ENCODE measurements around the gene XPO5. TPM values are rescaled to one million over a fixed set of nuclear protein-coding genes. Genes with fewer than 3 reads are reported as not detected.

The XPO5 gene
- total and polyA plus RNA-seq, 9 of the 15 experiments (the other 6 are each of a cell fraction or from before 2014, with no cell fraction given): 36.0 to 170 (median 99.1) TPM

GRCh38 chr6:43497129-43497396 is 78.8 kb downstream of the XPO5 start:
- 0 out of 3 replicates have a peak, but pooled peaks cover 3% of the 10 kb centered on the region for H3K79me2 ChIP-seq (ENCODE audit: control insufficient read depth, insufficient read depth, low read length)
- H3K27me3 ChIP-seq (ENCODE audit: control insufficient read depth in 2 of 2, insufficient read depth in 2 of 2, low read length in 2 of 2): no peaks in the 10 kb centered on the region
- BruUV-seq (replicated peaks): no TSS peak
- H2AFZ ChIP-seq (ENCODE audit: low read depth, low read length): no peak overlapping the region
- no peak overlapping the region for H3K27ac ChIP-seq (ENCODE audit: extremely low read depth, low read depth, low read length)
- peaks cover 16 to 28% of the 10 kb centered on the region in 2 experiments for H3K4me1 ChIP-seq (replicated peaks in 1 of 2; ENCODE audit: control insufficient read depth in 2 of 2, insufficient read depth in 2 of 2, low read length in 2 of 2)
- intact Hi-C loops (cut with micrococcal nuclease): no loop called here
- peaks cover 22% of the 10 kb centered on the region for H4K20me1 ChIP-seq (replicated peaks; ENCODE audit: control insufficient read depth, insufficient read depth, low read length)
- no peak for ATAC-seq
- no peak for FAIRE-seq
- H3K9me1 ChIP-seq (ENCODE audit: control insufficient read depth, insufficient read depth, low read length): peaks cover 3% of the 10 kb centered on the region
- DNase-seq (ENCODE audit: extremely low read depth in 1 of 4, low spot score in 3 of 4): no peak
- POLR2A ChIA-PET: interaction anchor here (0.9 to 8.5 kb wide), 3 partner anchors 10 to 95 kb away, joined by 3 to 54 read pairs (median 4); partner anchors contain the start of gene LRRC73
- no peak overlapping the region for H3K4me2 ChIP-seq (ENCODE audit: insufficient read depth, low read length)
- no peaks in the 10 kb centered on the region for H3K9me3 ChIP-seq (replicated peaks; ENCODE audit: control insufficient read depth, insufficient read depth, low read depth, low read length)
- TF ChIP-seq CEBPG (CRISPR knock-in tag; IDR thresholded peaks at IDR 0.05) (no peak), CEBPG (tag; conservative IDR thresholded peaks at IDR 0.05 in 1 of 2, IDR thresholded peaks at IDR 0.05 in 1 of 2) (no peak), GMEB1 (CRISPR knock-in tag; IDR thresholded peaks at IDR 0.05) (no peak), ZBTB5 (IDR thresholded peaks at IDR 0.05) (no peak), ZNF143 (CRISPR knock-in tag; IDR thresholded peaks at IDR 0.05) (no peak), ZNF655 (CRISPR knock-in tag; IDR thresholded peaks at IDR 0.05) (no peak), GTF3C2 (IDR thresholded peaks at IDR 0.05; ENCODE audit: borderline replicate concordance, extremely low read depth, insufficient read length) (no peak), ZBTB43 (CRISPR knock-in tag; IDR thresholded peaks at IDR 0.05) (no peak), RBBP5 (IDR thresholded peaks at IDR 0.05; ENCODE audit: borderline replicate concordance, insufficient read depth, low read length, poor library complexity, severe bottlenecking) (no peak)
- no peak overlapping the region for H3K4me3 ChIP-seq
- in situ Hi-C loops (cut with MboI): no loop called here
- H3K9ac ChIP-seq (ENCODE audit: insufficient read depth in 1 of 2, low read depth in 2 of 2, low read length in 2 of 2): no peak overlapping the region
- H3K36me3 ChIP-seq (ENCODE audit: control insufficient read depth, insufficient read depth, low read length): peaks cover 42% of the 10 kb centered on the region; the same call in 2 of the 3 replicates
- CTCF ChIA-PET (ENCODE audit: low intra/inter-chr PET ratio): interaction anchor here (0.6 to 1.4 kb wide), 9 partner anchors 10 to 596 kb away, joined by 3 to 7 read pairs (median 4); partner anchors contain the start of gene DLK2
- WGBS (ENCODE audit: insufficient coverage, low coverage, missing lambda C conversion rate): 89% methylated on average over 6 of the region's 6 CpGs
